HG03066 (cell line): ENCODE results near the gene MTUS2.

ENCODE experiments used
- ATAC-seq: cut with Tn5 transposase; IDR thresholded peaks from one replicate; pipeline ENCODE4 v1.9.1; 2021; ENCODE audit warnings: low read depth; ENCODE audit not compliant: unreplicated experiment

MTUS2 gene

DNA sequence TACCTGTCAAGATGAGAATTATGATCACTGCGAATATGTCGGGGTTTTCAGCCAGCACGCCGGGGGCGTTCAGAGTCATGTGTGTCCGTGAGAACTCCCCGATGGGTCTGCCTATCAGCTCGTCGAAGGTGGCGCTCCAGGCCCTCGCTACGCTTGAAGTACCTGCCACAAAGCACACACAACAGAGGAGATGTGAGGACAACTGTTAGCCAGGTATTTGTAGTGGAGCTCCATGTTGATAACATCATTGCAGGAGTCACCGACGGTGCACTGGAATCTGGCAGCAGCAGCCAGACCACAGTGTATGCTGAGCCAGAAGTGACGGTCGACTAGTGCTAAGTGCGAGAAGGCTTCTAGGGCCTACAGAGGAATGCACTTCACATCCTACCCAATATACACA, 712.7 kb downstream of the MTUS2 start:
- no peak for ATAC-seq

DNA sequence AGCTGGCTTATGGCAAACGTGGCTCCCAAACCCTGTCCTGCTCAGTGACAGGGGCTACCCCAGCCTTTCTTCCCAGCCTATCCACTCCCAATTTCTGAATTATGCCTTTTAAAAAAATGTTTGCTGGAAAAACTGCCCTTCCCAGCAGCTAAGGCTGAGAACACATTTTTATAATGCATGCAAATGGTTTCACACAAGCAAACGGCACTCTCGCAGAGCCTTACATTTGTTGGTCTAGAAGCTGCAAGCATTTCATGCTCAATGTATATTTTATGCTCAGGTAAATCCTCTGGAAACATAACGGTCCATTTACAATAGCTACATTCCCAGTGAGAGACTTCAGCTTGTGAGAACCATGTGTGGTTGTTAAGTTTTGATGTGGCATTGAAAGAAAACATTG, 713.9 kb downstream of the MTUS2 start:
- ATAC-seq: no peak

DNA sequence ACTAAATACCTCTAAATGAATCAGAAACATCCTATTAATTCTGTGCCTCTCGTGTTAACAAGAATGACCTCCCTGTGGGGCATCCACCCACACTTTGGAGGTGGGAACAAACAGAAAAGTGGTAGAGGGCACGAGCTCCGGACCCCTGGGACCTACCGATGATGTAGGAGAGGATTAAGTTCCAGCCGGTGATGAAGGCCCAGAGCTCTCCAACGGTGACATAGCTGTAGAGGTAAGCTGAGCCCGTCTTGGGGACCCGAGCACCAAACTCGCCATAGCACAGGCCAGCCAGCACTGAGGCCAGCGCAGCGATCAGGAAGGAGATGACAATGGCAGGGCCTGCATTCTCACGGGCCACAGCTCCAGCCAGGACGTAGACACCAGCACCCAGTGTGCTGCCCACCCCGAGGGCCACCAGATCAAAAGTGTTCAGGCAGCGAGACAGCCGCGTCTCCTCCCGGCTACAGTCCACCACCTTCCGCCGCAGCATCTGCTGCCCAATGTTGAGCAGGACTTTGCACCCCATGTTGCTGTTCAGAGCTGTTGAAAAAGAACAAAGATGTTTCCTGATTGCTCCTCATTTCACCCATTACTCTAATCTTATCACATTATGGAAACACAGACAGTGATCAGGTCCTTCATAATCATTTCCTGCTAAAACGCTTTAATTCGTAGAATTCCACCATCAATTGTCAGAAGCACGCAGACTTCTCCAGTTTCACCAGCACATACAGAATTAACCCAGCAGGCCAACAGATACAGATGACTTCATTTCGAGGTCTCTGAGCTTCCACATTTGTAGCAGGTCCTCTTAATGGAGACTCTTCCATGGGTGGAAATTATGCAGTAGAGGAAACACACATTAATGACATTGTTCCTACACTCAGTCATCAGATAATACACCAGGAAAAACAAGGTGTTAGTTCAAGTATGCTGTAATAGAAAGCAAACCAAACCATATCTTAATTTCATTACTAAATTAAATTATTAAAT, 715.8 kb downstream of the MTUS2 start:
- no peak for ATAC-seq

DNA sequence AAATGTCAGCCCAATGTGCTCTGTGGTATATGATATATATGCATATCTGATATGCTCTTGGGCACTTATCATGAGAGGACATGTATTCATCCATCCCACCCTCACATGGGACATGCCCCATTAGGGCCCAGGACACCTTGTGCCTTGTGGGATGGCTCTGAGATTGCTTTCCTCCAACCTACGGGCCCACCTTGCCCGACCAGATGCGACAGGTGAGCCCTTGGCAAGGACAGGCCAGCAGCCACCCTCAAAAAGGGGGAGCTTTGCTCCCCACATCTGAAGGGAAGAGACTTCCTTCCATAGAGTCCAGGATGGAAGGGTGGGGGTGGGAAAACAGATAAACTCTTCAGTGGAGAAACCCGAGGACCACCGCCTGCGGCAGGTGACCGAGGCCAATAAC, 716.7 kb downstream of the MTUS2 start:
- ATAC-seq: no peak

DNA sequence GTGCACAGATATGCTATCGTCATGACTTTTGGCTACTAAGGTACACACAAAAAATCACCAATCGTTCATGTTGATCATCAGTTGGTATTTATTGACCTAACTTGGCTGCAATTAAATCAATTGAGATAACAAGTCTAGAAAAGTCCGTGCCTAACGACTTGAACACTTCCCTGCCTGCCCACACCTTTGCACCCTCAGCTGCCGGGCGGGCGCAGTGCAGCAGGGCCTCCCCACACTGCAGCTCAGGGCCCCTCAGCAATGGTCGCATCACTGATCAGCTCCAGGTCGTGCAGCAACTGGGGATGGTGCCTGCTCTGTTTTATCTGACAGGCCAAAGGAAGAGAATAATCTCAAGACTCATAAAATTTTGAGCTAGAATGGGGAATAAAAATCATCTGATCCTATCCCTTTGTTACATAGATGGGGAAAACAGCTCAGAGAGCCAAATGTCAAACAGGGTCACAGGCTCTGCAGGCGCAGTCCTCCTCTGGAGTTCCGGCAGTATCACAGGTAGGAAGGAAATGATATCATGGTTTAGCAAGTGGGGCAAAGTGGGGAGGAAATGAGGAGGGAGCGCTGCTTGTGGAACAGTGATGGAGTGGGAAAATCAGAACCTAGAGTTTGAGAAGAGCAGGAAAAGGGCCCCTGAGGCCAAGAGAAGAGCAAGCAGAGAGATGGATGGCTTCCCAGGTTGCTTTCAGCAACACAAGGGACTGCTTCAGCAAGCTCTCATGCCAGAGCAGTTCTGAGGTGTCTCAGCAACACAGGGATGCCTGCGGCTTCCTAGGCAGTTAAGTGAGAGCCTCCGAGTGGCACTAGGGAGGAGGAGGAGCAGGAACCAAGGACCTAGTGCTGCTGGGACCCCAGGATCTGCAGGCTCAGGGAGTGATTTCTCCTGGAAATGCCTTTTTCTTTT, 717.9 kb downstream of the MTUS2 start:
- no peak for ATAC-seq

DNA sequence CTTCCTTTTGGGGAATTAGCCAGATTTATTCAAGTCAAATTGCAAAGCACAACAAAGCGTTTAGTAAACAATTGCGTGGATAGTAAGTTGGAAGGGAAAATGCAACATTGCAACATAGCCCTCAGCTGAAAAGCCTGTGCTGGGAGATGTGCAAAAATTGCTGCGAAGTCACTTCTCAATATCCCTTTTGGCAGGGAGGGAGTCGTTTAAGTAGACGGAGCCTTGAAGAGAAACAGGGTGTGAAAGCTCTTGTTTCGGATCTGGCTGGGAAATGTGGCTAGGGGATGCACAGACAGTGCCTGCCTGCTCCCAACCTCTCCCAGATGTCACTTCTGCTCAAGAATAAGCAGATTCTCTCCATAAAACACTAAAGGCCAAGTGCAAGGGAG, 718.5 kb downstream of the MTUS2 start:
- no peak for ATAC-seq

DNA sequence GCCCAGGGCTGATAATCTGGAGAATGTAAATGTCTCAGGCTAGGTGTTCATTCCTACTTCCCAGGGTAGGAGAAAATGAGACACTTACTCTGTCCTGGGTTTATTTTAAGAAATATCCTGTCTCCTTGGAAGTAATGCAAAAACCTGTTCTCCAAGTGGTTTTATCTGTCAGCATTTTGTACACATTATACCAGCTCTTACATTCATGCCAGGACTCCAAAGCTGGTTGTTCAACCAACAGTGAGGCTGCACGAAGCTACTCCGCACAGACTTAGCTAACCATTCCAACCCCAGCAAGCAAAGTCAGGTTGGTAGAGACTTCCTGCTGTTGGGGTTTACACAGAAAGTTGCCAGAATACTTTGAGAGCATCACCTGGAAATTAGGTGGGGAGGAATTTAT, 719.7 kb downstream of the MTUS2 start:
- ATAC-seq: no peak

DNA sequence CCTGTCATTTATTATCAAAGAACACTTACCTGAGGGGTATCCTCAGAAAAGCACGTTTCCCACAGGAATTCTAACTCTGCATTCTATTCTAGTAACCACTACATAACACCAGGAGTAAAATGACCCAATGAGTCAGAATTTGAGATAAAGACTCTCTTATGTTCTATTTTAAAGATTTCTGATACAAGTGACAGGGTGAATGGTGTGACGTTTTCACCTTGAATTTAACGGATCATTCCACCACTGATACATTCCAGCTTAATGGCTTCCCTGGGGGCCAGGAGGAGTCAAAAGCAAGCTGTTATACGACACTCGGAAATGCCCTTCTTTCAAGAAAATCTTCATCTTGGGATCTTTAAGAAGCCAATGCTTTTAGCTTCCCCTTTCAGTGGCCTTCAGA, 720.2 kb downstream of the MTUS2 start:
- no peak for ATAC-seq

DNA sequence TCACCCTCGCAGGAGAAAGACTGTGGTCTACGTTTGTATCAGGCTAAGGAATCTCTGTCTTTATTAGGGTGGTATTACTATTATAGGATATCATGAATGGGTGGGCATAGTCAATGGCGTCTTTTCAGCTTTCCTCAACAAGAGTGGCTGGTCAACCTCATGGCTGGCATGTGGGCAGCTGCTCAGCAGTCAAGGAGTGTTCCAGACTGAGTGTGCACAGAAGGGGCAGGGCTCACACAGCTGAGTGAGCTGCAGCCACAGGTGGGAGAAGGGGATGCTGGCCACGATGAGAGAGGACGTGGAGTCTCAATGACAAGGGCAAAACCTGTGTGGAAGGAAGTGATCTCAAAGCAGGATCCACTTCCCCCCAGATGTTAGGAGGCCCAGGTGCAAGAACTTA, 720.7 kb downstream of the MTUS2 start:
- no peak for ATAC-seq

DNA sequence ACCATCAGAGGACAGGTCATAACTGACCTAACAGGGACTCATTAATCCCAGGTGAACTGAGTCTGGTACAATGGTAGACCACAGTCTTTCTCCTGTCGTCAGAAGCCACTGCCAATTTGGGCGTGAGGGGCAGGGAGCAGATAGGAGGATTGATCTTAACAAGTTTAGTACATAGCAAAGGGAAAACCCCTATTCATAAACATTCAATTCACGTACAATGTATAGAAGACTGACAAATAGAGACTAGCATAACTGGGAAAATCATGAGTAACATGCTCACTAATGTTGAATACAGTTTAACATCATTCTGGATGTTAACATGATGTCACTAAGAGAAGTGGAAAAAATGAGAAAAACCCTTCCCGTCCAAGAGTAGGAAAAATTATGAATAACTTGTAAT, 721.3 kb downstream of the MTUS2 start:
- ATAC-seq: no peak

DNA sequence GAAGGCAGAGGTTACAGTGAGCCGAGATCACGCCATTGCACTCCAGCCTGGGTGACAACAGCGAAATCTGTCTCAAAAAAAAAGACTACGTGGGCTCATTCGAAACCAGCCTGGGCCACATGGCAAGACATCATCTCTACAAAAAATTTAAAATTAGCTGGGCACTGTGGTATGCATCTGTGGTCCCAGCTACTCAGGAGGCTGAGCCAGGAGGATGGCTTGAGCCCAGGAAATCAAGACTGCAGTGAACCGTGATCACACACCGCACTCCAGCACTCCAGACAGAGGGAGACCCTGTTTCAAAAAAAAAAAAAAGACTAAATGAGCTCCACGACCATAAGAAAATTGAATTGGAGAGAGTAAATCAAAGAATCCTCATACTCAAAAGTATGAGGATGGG, 722.2 kb downstream of the MTUS2 start:
- ATAC-seq: no peak

DNA sequence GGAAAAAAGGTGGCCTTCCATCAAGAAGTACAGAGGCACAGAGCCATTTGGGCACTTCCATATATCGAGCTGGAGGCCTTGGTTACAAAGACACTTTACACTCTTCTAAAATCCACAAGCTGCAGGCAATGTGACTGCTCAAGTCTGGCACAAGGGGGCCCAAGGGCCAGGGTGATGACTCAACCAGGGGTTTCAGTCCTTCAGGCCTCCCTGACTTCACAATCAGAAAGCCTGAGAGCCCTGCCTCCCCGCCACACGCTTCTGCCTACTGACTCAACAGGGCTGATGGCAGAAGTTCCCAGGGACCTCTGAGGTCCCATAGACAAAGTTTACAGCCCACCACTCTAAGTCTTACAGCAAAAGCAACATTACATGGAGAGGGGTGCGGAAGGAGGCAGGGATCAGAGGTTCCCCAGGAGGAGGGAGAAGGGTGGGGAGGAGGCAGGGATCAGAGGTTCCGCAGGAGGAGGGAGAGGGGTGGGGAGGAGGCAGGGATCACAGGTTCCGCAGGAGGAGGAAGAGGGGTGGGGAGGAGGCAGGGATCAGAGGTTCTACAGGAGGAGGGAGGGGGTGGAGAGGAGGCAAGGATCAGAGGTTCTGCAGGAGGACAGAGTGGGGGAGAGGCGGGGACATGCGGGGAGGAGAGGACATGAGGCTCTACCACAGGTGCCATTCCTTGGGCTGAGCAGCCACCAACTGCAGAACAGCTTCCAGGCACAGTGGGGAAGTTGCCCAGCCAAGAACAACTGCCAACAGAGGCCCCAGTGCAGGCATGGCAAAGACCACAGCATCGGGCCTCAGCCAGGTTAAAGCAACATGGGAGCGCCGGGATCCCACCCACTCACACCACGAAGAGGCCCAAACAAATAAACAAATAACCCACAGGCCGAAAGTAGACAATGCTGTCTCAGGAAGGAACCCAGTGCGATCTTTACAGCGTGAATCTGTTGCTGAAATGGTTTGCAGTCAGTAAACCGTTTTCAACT, 723.4 kb downstream of the MTUS2 start:
- peak; percentile 97 for ATAC-seq

DNA sequence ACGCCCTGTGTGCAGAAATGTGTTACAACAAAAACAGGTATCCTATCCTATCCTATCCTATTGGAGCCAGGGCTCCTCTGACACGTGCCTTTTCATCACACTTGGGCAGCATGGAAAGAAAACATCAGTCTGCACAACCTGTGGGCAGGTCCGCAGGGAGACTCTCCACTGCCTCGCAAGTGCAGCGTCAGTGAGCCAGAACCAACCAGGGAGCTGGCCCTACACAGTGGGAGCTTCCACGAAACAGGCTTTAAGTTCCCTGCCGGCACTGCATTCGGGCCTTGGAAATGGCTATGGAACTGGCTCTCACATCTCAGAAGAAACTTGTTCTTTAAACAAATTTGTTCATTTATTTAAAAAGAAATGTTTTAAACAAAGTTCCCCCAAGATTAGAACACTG, 725.8 kb downstream of the MTUS2 start:
- no peak for ATAC-seq

DNA sequence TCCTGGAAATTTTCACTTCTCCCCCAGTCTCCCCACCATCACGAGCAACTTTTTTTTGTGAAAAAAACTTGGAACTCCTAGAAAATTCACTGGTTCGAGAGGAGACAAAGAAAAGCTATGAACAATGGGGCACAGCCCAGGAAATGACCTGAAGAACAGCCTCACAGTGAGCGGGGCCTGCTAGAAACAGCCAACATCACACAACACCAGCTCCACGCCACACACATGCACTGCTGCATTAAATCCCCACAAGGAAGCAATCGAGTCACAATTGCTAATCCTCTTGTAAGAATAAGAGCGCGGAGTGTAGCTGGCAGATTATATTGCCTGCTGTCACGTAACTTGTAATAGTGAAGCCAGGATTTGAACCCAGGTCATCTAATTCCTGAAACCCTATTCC, 726.5 kb downstream of the MTUS2 start:
- ATAC-seq: no peak

DNA sequence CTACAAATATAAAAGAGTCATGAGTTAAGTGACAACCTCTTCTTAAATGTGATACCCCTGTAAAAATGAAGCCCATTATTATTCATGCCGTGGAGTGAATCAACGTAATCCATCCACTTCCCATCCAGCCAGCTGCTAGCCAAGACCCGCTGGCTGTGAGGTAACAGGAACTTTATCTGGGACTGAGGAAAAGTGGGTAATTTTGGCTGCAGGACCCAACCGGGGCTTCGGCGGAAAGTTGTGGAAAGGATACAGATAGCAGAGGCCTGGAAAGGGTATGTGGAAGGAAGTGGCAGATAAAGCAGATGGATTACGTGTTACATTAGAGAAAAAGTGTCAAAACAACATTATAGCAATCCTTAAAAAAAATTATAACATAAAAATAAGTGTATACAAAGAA, 727.0 kb downstream of the MTUS2 start:
- ATAC-seq: no peak

DNA sequence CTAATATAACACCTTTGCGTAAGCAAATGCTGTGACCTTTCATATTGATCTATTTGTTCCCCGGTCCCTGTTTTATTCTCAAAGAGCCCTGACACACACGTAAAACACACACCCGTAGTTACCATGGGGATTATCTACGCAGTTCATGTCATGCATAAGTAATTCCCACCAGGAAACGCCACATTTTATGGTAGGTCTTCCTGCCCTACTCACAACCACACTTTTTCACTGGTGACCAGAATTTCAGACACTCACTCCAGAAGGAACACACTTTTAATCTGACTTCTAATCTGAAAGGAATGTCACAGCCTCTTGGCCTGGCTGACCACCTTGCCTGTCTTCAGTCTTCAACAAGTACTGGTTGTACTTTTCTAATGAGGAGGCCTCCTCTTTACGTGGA, 728.6 kb downstream of the MTUS2 start:
- no peak for ATAC-seq

DNA sequence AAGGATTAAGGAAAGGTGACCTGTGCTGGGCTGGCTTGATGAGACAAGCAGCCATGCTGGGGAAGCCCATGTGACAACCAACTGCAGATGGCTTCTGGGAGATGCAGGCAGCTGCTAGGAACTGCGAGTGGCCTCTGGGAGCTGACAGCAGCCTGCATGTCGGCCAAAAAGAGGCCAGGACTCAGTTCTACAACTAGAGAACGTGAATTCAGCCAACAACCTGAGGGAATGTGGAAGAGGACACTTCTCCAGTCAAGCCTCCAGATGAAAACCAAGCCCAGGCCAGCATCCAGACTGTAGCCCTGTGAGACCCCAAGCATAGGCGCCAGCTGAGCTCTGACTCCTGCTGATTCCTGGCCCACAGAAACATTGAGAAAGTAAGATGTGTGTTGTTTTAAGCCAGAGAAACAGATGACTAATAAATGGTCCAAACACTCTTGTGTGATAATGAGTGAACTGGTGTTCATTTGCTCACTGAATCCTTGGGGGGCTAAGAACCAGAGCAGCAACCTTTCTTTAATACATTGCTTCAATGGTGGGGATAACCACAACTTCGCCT, 730.4 kb downstream of the MTUS2 start:
- ATAC-seq: no peak

DNA sequence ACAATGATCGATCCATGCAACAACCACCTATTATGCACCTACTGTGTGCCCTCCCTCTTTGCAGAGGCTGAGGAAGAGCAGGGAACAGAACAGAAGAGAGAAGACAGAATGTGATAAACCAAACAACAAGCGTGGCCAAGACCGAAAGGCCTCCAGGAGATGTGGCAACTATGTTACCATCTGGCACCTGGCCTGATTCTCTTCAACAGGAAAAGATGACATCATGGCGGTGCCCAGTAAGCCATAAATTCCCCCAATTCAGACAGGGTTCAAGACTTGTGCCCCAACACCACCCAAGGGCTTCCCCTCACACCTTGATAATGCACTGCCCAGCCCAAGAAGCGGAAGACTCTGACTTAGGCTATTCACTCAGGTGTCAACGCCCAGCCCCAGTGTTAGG, 731.1 kb downstream of the MTUS2 start:
- no peak for ATAC-seq
